ENCODE measurements around the gene CFAP70.
"Not testable (repeated sequence)": the region's sequence is repeated elsewhere in the genome, so short reads cannot be mapped to it uniquely, and the experiment has no call there.

CFAP70 gene

DNA sequence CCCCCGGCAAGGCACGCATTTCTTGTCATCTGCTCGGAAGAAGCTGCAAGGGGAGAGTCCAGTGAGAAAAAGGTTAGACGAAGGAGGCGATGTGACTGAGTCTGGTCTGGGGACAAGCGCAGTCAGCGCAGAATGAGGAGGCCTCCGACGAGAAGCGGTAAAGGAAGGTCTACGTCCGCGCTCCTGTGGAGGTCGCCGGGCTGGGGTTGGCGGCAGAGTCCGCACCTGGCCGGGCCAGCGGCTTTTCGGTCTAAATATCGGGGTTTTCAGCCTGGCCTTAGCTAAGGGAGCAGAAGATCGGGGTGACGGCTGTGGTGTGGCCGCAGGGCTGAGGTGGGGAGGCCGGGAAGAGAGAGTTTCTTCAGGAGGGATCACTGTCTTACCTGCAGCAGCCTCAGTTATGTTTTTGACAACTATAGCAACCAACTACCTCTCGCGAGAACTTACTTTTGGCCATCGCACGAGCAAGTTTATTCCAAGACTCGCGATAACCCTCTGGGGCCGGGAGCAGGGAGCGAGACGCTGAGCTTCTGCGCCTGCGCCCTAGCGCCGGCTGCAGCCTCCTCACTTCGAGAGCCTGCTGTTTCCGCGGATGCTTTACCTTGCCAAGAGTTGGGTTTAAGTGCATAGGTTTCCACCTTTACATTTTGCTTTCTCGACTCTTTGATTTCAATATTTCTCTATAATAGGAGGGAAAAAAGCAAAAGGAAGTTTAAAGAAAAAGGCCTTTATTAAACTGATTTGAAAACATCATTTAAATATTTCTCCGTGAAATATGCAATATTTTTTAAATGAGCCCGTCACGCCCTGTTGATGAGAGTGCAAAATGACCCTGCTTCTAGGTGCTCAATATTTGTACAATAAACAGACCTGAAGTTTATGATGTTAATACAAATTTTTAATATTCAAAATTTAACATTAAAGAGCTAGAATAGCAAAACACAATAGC, at the start of gene CFAP70:
TSS of gene CFAP70 (minus strand) at position 534 of the 949 bp plus-strand sequence. CDS start 4,068 bp downstream, outside the sequence.
- peak; percentile 96 for DNase-seq

DNA sequence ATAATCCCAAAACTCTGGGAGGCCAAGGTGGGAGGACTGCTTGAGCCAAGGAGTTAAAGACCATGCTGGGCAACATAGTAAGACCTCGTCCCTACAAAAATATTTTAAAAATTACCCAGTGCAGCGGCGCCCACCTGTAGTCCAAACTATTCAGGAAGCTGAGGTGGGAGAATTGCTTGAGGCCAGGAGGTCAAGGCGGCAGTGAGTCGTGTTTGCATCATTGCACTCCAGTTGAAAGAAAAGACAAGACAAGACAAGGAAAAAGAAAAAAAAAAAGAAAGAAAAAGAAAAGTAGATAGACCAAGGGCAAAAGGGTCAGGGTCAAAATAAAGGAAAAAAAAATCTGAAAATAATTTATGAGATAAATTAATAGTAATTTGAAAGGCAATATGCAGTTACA, 49.4 kb upstream of the CFAP70 start:
- DNase-seq, result no peak

- DNase-seq, result no peak
Observed at GRCh38 chr10:73407495-73407894, 48.8 kb upstream of the CFAP70 start.

GRCh38 chr10:73406846-73407245, 48.2 kb upstream of the CFAP70 start:
- DNase-seq, result no peak

- no peak for DNase-seq
Observed at GRCh38 chr10:73405556-73405955, 46.9 kb upstream of the CFAP70 start.

DNA sequence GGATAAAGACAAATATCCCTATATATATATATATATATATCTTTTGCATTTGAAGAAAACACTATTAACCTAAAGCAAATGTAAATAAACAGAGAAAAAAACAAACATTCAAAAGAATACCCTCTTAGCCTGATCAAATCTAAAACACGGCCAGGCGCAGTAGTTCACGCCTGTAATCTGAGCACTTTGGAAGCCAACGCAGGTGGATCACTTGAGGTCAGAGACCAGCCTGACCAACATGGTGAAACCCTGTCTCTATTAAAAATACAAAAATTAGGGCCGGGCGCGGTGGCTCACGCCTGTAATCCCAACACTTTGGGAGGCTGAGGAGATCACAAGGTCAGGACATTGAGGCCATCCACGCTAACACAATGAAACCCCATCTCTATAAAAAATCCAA, 46.0 kb upstream of the CFAP70 start:
- DNase-seq, result no peak

- no peak for DNase-seq
Observed at GRCh38 chr10:73401636-73402035, 43.0 kb upstream of the CFAP70 start.

DNA sequence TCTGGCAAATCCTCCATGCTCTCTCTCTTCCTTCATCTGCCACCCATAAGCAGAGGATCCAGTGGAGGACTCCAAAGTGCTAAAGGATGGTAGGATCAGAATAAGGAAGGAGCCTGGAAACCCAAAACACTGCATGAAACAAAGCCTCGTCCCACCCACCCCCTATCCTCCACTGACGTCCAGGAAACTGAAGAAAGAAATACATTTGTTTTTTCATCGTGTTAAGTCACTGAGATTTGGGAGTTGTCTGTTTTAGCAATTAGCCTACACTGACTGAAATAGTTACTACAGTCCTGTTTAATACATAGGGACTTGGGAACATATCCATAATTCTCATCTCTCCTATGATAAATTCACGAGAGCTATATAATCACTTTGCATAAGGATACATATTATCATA, 40.4 kb upstream of the CFAP70 start:
- DNase-seq, result no peak

DNA sequence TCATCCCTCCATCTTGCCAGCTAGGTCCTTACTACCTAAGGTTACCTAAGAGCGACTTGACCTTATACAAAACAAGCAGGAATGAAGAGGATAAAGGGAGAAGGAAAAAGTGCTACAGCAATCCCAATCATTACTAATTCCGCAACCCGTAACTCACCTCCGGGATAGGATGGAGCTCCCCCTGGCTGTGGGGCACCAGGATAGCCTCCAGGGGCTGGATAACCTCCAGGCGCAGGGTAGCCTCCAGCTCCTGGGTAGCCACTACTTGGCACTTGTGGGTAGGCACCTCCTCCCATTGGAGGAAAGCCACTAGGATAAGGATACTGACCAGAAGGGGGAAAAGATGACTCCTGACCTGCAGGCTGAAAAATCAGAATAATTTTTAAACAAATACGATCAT, 39.4 kb upstream of the CFAP70 start:
- no peak for DNase-seq

GRCh38 chr10:73394325-73394724, 35.7 kb upstream of the CFAP70 start:
- DNase-seq, result not testable (repeated sequence)

DNA sequence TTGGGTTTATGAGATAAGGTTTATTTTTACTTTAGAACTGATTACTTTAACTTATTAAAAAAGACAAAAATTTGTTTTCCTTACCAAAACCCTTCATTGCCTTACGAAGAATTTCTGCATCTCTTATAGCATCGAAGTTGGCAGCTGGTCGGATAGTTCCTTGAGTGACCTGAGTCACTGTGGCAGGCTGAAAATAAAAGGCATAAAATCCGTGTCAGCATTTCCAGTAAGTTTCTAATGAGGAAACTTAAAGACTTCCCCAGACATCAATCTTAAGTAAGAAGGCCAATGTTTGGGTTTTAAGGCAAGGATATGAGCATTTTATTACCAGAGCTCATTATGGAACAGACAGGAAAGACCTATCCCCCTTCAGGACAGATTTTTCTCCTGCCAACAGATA, 29.6 kb upstream of the CFAP70 start:
- no peak for DNase-seq

DNA sequence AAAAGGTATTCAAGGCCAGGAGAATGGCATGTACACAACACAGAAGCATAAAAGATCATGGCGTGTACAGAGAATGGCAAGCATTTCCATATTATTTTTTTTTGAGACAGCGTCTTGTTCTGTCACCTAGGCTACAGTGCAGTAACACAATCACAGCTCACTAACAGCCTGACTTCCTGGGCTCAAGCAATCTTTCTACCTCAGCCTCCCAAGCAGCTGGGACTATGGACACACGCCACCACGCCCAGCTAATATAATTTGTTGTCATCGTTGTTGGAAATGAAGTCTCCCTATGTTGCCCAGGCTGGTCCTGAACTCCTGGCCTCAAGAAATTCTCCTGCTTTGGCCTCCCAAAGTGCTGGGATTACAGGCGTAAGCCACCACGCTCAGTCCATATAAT, 27.9 kb upstream of the CFAP70 start:
- DNase-seq, result no peak

DNA sequence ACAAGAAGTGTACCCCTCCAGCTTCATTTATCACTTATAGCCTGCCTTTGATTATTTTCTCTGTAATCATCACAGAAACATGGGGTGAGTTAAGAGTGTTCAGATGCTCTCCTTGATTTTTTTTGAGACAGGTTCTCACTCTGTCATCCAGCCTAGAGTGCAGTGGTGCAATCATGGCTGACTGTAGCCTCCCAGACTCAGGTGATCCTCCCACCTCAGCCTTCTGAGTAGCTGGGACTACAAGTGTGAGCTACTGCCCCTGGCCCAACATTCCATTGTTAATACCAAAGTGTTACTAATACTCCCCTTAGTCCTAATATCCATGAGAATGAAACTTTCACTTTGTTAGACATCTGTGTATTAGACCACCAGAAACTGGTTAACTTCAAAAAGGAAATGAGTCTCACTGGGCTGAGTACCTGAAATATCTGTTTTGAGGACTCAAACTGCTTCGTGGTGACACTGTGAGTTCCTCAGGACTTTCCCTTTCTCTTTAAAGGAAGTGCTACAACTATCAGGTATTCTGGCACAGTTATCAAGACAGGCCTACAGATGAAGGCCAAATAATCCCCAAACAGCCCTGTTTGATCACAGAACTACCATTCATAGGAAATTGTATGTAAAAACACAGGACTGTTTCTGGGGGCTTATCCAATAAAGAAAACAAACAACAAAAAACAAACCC, 20.5 kb upstream of the CFAP70 start:
- no peak for DNase-seq

GRCh38 chr10:73376679-73377078, 18.0 kb upstream of the CFAP70 start:
- DNase-seq, result no peak

DNA sequence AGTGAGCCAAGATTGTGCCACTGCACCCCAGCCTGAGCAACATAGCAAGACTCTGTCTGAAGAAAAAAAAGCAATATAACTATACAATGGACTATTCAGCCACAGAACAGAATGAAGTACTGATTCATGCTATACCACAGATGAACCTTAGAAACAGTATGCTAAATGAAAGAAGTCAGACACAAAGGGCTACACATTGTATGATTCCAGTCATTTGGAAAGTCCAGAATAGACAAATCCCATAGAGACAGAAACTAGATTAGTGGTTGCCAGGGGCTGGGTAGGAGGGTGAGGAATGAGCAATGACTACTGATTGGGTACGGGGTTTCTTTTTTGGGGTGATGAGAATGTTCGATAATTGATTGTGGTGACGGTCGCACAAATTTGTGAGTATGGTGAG, 9.6 kb upstream of the CFAP70 start:
- no peak for DNase-seq

GRCh38 chr10:73366381-73367298, 8.0 kb upstream of the CFAP70 start:
- DNase-seq, result no peak

DNA sequence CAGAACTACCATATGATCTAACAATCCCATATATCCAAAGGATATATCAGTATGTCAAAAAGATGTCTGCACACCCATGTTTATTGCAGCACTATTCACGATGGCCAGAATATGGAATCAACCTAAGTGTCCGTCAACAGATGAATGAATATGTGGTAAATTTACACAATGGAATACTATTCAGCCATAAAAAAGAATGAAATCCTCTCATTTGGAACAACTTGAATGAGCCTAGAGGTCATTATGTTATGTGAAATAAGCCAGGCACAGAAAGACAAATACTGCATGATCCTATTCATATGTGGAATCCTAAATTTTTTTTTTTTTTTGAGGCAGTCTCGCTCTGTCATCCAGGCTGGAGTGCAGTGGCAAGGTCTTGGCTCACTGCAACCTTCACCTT, 6.3 kb upstream of the CFAP70 start:
- no peak for DNase-seq

- DNase-seq, result no peak
Observed at GRCh38 chr10:73359492-73359891, 828 bp upstream of the CFAP70 start.

DNA sequence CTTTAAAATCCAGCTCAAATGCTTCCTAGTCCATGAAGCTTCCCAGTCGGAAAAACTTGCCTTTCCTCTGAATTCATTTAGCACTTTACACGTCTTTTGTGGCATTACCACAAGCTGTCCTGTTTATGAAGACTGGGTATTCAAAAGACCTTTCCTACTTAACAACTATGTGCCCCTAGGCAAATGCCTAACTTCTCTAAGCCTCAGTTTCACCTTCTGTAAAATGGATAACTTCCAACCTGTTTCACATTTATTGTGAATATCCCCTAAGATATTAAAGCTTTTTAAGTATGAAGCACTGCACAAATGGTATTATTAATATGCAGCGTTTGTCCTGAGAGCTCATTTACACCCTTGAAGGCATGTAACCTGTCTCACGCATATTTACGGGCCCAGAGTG, 843 bp downstream of the CFAP70 start:
- no peak for DNase-seq

- DNase-seq, result no peak
Observed at GRCh38 chr10:73357166-73357565, 1.5 kb downstream of the CFAP70 start.

DNA sequence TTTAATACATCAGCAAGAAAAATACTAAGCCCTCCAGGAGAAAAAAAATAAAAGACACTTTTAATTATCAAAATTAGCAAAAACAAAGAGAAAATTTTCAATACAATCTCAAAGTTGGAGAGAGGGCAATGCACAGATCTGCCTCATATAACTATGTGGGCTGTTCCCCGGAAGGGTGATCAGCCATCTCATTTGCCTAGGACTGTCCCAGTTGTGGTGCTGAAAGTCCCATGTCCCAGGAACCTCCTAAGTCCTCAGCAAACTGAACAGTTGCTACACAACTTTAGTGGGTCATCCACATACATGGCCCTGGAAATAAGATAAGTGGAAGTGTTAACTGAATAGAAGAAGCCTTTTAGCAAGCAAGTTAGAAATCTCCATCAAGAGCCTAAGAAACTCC, 14.4 kb downstream of the CFAP70 start:
- DNase-seq, result no peak

DNA sequence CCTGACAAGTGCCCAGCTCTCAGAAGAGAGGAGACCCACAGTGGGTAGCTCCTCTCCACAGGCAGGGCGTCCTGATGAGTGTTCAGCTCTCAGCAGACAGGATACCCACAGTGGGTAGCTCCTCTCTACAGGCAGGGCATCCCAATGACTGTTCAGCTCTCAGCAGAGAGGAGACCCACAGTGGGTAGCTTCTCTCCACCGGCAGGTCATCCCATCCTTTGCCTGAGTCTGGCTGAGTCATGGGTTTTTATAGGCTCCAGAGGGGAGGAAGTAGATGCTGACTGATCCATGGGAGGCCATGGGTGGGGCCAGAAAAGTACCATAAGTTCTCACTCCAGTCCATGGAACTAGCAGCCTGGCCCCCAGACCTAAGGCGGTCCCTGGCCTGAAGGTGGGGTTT, 18.5 kb downstream of the CFAP70 start:
- no peak for DNase-seq

GRCh38 chr10:73339436-73339835, 19.2 kb downstream of the CFAP70 start:
- DNase-seq, result no peak
